Tibial nerve (tissue), 4 donors: Measurements from ENCODE around the gene PODXL2.

ENCODE experiments used
- CTCF ChIP-seq, 5 experiments: fragments of 200-600 bp in 3 of 5; fragments of 450-650 bp in 2 of 5; sonication (generic) in 3 of 5; IDR thresholded peaks; one replicate each; pipeline ENCODE4 v1.5.1; 2016 to 2019; ENCODE audit warnings: antibody characterized with exemption in 5 of 5, mild to moderate bottlenecking in 3 of 5, moderate library complexity in 2 of 5
- EP300 ChIP-seq, 2 donors: sonication (generic); formaldehyde crosslinking; IDR thresholded peaks; one replicate each; pipeline ENCODE4 v1.6.1; 2017; ENCODE audit warnings: antibody characterized with exemption in 2 of 2, mild to moderate bottlenecking in 1 of 2
- POLR2A ChIP-seq, 2 donors: fragments of 450-650 bp; IDR thresholded peaks; one replicate each; pipeline ENCODE4 v1.6.1; 2017; ENCODE audit warnings: antibody characterized with exemption in 2 of 2, mild to moderate bottlenecking in 2 of 2, moderate library complexity in 2 of 2

- no peak for TF ChIP-seq CTCF (IDR thresholded peaks at IDR 0.05)
- no peak for TF ChIP-seq POLR2A (IDR thresholded peaks at IDR 0.05)
- TF ChIP-seq EP300 (IDR thresholded peaks at IDR 0.05): peak in 1 of 2 donors; percentile 25
Observed at GRCh38 chr3:127707851-127708411, 78.9 kb downstream of the PODXL2 start.
